ENCODE results near the gene DLGAP1. TPM values are rescaled to one million over a fixed set of nuclear protein-coding genes. Genes with fewer than 3 reads are reported as not detected.

The DLGAP1 gene
- total and polyA plus RNA-seq, 10 of the 15 experiments (the other 5 are each of a cell fraction or from before 2014, with no cell fraction given): 0.23 to 27.6 (median 1.9) TPM

GRCh38 chr18:3985020-3985419 lies 470.1 kb downstream of the DLGAP1 start:
- BruUV-seq (replicated peaks): no TSS peak
- Histone ChIP-seq H3K27me3 (replicated peaks in 1 of 2; ENCODE audit: control insufficient read depth in 2 of 2, insufficient read depth in 2 of 2, low read length in 1 of 2) (no peaks in the 10 kb centered on the region), H3K9ac (ENCODE audit: control insufficient read depth, insufficient read depth, low read length) (no peak overlapping the region), H3K4me3 (no peak overlapping the region), H3K9me3 (replicated peaks; ENCODE audit: control insufficient read depth, insufficient read depth, low read length) (no peaks in the 10 kb centered on the region), H4K20me1 (ENCODE audit: control insufficient read depth, insufficient read depth) (no peaks in the 10 kb centered on the region), H3K36me3 (ENCODE audit: control insufficient read depth in 2 of 2, insufficient read depth in 2 of 2, low read length in 1 of 2) (no peaks in the 10 kb centered on the region; a peak in 2 of 4 replicates), H2AFZ (ENCODE audit: control insufficient read depth, low read depth, low read length) (peak overlapping the region; percentile 29), H3K79me2 (ENCODE audit: control insufficient read depth, insufficient read depth, low read length) (no peaks in the 10 kb centered on the region), H3K4me2 (ENCODE audit: control insufficient read depth, insufficient read depth) (no peak overlapping the region), H3K27ac (ENCODE audit: control insufficient read depth, insufficient read depth) (no peak overlapping the region), H3K4me1 (ENCODE audit: control insufficient read depth, insufficient read depth, low read length) (no peaks in the 10 kb centered on the region)
- peak; percentile 44 for FAIRE-seq
- ATAC-seq: peak; percentile 71
- ChIA-PET SMC1A (ENCODE audit: uncharacterized antibody, unreplicated experiment) (interaction anchor here (0.6 to 4.2 kb wide), 12 partner anchors 8 to 722 kb away, joined by 3 to 36 read pairs (median 4); no protein-coding TSS in a partner anchor), POLR2A (interaction anchor here (0.6 to 1.4 kb wide), 2 partner anchors 12 to 207 kb away, joined by 3 read pairs; no protein-coding TSS in a partner anchor), CTCF (interaction anchor here (0.6 to 6.0 kb wide), 10 partner anchors 11 to 282 kb away, joined by 3 to 54 read pairs (median 3); no protein-coding TSS in a partner anchor), RAD21 (ENCODE audit: unreplicated experiment) (interaction anchor here (0.6 to 4.0 kb wide), 8 partner anchors 10 to 285 kb away, joined by 3 to 18 read pairs (median 3); no protein-coding TSS in a partner anchor)
- in situ Hi-C loops (cut with MboI): no loop called here
- DNase-seq (ENCODE audit: low read depth, low spot score): no peak
- TF ChIP-seq RAD51 (IDR thresholded peaks at IDR 0.05): peak; percentile 41; the same call in 1 of the 2 replicates
- no peak for TF ChIP-seq NFXL1 (IDR thresholded peaks at IDR 0.05; ENCODE audit: borderline replicate concordance)
- intact Hi-C loops (cut with micrococcal nuclease; ENCODE audit: unreplicated experiment): loop anchor here (5.0 kb wide), 1 partner anchor 293 kb away; no protein-coding TSS in a partner anchor

GRCh38 chr18:3984163-3984757 lies 470.8 kb downstream of the DLGAP1 start:
- Histone ChIP-seq H3K27me3 (replicated peaks in 1 of 2; ENCODE audit: control insufficient read depth in 2 of 2, insufficient read depth in 2 of 2, low read length in 1 of 2) (no peaks in the 10 kb centered on the region), H3K4me2 (ENCODE audit: control insufficient read depth, insufficient read depth) (no peak overlapping the region), H3K9ac (ENCODE audit: control insufficient read depth, insufficient read depth, low read length) (no peak overlapping the region), H2AFZ (ENCODE audit: control insufficient read depth, low read depth, low read length) (no peak overlapping the region), H3K4me1 (ENCODE audit: control insufficient read depth, insufficient read depth, low read length) (no peaks in the 10 kb centered on the region), H3K9me3 (replicated peaks; ENCODE audit: control insufficient read depth, insufficient read depth, low read length) (no peaks in the 10 kb centered on the region), H4K20me1 (ENCODE audit: control insufficient read depth, insufficient read depth) (no peaks in the 10 kb centered on the region), H3K4me3 (no peak overlapping the region), H3K27ac (ENCODE audit: control insufficient read depth, insufficient read depth) (no peak overlapping the region), H3K79me2 (ENCODE audit: control insufficient read depth, insufficient read depth, low read length) (no peaks in the 10 kb centered on the region), H3K36me3 (ENCODE audit: control insufficient read depth in 2 of 2, insufficient read depth in 2 of 2, low read length in 1 of 2) (no peaks in the 10 kb centered on the region; a peak in 2 of 4 replicates)
- CTCF ChIA-PET: interaction anchor here (0.6 to 6.0 kb wide), 8 partner anchors 11 to 789 kb away, joined by 3 to 54 read pairs (median 4); no protein-coding TSS in a partner anchor
- no TSS peak for BruUV-seq (replicated peaks)
- in situ Hi-C loops (cut with MboI): no loop called here
- intact Hi-C loops (cut with micrococcal nuclease; ENCODE audit: unreplicated experiment): no loop called here
- SMC1A ChIA-PET (ENCODE audit: uncharacterized antibody, unreplicated experiment): interaction anchor here (0.7 to 4.2 kb wide), 10 partner anchors 7 to 280 kb away, joined by 3 to 36 read pairs (median 4); no protein-coding TSS in a partner anchor
- POLR2A ChIA-PET: interaction anchor here (1.4 kb wide), 1 partner anchor 12 kb away, joined by 3 read pairs; no protein-coding TSS in a partner anchor
- RAD21 ChIA-PET (ENCODE audit: unreplicated experiment): interaction anchor here (0.6 to 4.0 kb wide), 9 partner anchors 10 to 284 kb away, joined by 3 to 18 read pairs (median 3); no protein-coding TSS in a partner anchor
- 21% methylated on average over 3 of the region's 3 CpGs for WGBS (ENCODE audit: insufficient coverage, insufficient replicate concordance, low lambda C conversion rate, missing lambda C conversion rate)
- peak; percentile 79 for ATAC-seq
- peak; percentile 23 for DNase-seq (ENCODE audit: low read depth, low spot score)
- FAIRE-seq: peak; percentile 23
- peak; percentile 35 for TF ChIP-seq MEF2B (IDR thresholded peaks at IDR 0.05; ENCODE audit: partially characterized antibody, poor library complexity, severe bottlenecking)
- no peak for TF ChIP-seq HDAC2 (IDR thresholded peaks at IDR 0.05)
- TF ChIP-seq MTA3 (IDR thresholded peaks at IDR 0.05; ENCODE audit: borderline replicate concordance, low read length): no peak
- TF ChIP-seq USF2 (IDR thresholded peaks at IDR 0.05; ENCODE audit: borderline replicate concordance, low read depth, low read length): no peak
- no peak for TF ChIP-seq ETV6 (conservative IDR thresholded peaks at IDR 0.05 in 1 of 2, IDR thresholded peaks at IDR 0.05 in 1 of 2; ENCODE audit: borderline replicate concordance in 1 of 2, low read depth in 1 of 2)
- TF ChIP-seq ZNF592 (IDR thresholded peaks at IDR 0.05): 0 out of 2 replicates have a peak, but pooled peaks have one; percentile 75
